Measurements from ENCODE around the gene WDR44. TPM values are rescaled to one million over a fixed set of nuclear protein-coding genes. Genes with fewer than 3 reads are reported as not detected.
A peak's percentile ranks its signal among the peaks of the same experiment; 100 is the strongest.

WDR44 gene
- total and polyA plus RNA-seq, 12 donors, result 2.2 to 25.9 (median 13.8) TPM

GRCh38 chrX:118338930-118339329 is 7.0 kb upstream of the WDR44 start:
- intact Hi-C loops (cut with DNase I), result no loop called here
- TF ChIP-seq POLR2A (IDR thresholded peaks at IDR 0.05) (no peak), CTCF (IDR thresholded peaks at IDR 0.05) (no peak)
- no peaks in the 10 kb centered on the region for H3K9me3 ChIP-seq (replicated peaks in 1 of 3)
- H3K27ac ChIP-seq, result no peak overlapping the region
- no peaks in the 10 kb centered on the region for H3K36me3 ChIP-seq (replicated peaks in 1 of 2)
- H3K4me1 ChIP-seq (replicated peaks in 1 of 2), result no peaks in the 10 kb centered on the region
- H3K27me3 ChIP-seq, result peaks cover 3% of the 10 kb centered on the region
- no peak overlapping the region for H3K4me3 ChIP-seq
- no peak for DNase-seq

DNA sequence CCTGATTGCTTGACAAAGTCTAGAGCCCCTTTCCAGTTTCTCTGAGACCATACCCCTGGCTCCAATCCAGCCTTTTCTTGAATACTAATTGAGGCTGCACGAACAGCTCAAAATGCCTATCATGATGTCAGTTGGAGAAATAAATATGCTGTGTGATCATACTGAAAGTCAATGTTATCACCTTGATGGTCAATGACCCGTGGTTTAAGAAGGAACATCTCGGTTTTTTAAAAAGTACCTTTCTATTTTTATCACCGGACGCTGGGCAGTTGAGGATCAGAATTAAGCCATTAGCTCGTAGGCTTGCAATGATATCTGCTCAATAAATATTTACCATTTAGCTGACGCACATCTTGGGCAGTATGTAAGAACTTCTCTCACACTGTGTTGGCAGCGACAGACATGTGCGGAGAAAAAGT is 852 bp upstream of the WDR44 start:
- H3K4me3 ChIP-seq, result peak overlapping the region in 2 of 4 donors; percentile 5 to 64
- H3K36me3 ChIP-seq (replicated peaks in 1 of 2), result no peaks in the 10 kb centered on the region
- H3K27me3 ChIP-seq, result no peaks in the 10 kb centered on the region
- intact Hi-C loops (cut with DNase I), result no loop called here
- peaks cover 0 to 15% of the 10 kb centered on the region in 2 donors for H3K4me1 ChIP-seq (replicated peaks in 1 of 2)
- DNase-seq, result no peak
- 9 to 55% (median 34%) methylated on average over 7 to 9 of the region's 9 CpGs for WGBS, 4 donors
- peak overlapping the region in 4 of 5 donors; percentile 65 to 94 (median 89) for H3K27ac ChIP-seq
- H3K9me3 ChIP-seq (replicated peaks in 1 of 3), result no peaks in the 10 kb centered on the region
- no peak for TF ChIP-seq CTCF (IDR thresholded peaks at IDR 0.05)
- TF ChIP-seq POLR2A (IDR thresholded peaks at IDR 0.05), result no peak

DNA sequence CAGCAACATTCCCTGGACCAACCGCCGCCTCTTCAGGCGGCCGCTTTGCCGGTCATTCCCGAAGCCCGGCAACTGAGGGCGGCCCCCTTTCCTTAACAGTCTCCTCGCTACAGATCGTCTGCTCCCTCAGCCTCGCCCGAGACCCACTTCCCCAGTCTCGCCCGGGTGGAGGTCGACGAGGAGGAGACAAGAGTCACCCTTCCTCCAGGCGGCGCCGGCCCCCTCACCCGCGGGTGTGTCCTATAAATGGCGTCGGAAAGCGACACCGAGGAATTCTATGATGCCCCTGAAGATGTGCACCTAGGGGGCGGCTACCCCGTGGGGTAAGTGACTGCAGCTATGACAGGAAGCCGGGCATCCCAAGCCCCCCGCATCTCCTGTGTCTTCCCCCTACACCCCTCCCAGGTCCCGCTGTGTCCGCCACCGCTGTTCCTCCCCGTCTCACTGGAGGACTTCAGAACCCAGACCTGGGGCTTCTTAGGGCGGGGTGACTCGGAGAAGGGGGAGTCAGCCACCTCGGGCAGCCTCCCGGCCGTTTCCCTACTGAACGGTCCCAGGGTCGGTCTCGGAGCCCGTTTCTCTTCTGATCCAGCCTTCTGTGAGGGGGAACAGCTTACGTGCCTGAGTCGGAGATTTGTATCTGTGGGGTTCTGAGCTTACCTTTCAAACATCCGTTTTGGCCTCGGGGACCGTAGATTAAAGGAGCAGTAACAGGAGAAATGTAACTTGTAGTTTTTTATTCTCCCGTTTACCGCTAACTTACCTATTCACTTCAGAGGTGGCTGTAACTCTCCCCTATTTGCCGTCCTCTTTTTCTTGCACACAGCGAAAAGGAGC is 570 bp downstream of the WDR44 start:
- WGBS, 4 donors, result 0 to 34% (median 15%) methylated on average over 6 to 51 of the region's 51 CpGs
- peak; percentile 36 to 64 (median 44) for DNase-seq
- intact Hi-C loops (cut with DNase I), result no loop called here
- H3K4me3 ChIP-seq, result peak overlapping the region; percentile 42 to 64 (median 57)
- no peak for TF ChIP-seq CTCF (IDR thresholded peaks at IDR 0.05)
- no peak for TF ChIP-seq POLR2A (IDR thresholded peaks at IDR 0.05)
- peaks cover 0 to 29% of the 10 kb centered on the region in 2 donors for H3K4me1 ChIP-seq (replicated peaks in 1 of 2)
- no peaks in the 10 kb centered on the region for H3K36me3 ChIP-seq (replicated peaks in 1 of 2)
- H3K27me3 ChIP-seq, result no peaks in the 10 kb centered on the region
- peak overlapping the region; percentile 79 to 94 (median 90) for H3K27ac ChIP-seq
- no peaks in the 10 kb centered on the region for H3K9me3 ChIP-seq (replicated peaks in 1 of 3)

DNA sequence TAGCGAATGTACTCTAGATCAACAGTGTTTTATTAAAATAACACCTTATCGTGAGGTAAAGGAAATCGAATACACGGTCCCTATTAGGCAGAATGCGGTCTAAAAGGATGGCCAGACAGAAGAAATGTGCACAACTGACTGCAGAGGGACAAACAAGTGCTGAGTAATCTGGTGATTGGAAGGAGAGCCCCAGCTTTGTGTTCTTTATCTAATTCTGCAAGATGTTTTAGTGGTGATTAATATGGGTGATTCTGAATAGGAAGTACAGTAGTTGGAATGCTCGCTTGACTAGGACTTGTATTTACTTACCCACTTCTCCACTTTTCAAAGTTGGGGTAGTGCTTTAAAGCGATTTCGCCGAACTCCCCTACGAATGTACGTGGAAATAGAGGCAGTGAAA is 1.2 kb downstream of the WDR44 start:
- H3K36me3 ChIP-seq (replicated peaks in 1 of 2), result no peaks in the 10 kb centered on the region
- intact Hi-C loops (cut with DNase I), result no loop called here
- H3K4me1 ChIP-seq (replicated peaks in 1 of 2), result peaks cover 0 to 29% of the 10 kb centered on the region in 2 donors
- no peaks in the 10 kb centered on the region for H3K9me3 ChIP-seq (replicated peaks in 1 of 3)
- peak overlapping the region in 4 of 5 donors; percentile 79 to 93 (median 88) for H3K27ac ChIP-seq
- TF ChIP-seq CTCF (IDR thresholded peaks at IDR 0.05) (peak in 1 of 6 experiments; percentile 18), POLR2A (IDR thresholded peaks at IDR 0.05) (peak in 1 of 2 donors; percentile 44)
- H3K27me3 ChIP-seq, result no peaks in the 10 kb centered on the region
- 0 to 37% (median 12%) methylated on average over 11 of the region's 11 CpGs for WGBS, 4 donors
- peak overlapping the region in 3 of 4 donors; percentile 52 to 64 (median 62) for H3K4me3 ChIP-seq
- DNase-seq, result no peak

Measured in adrenal gland (tissue), 12 donors.